HG03135 (cell line): ENCODE results near the gene PIERCE2.
A peak's percentile ranks its signal among the peaks of the same experiment; 100 is the strongest.
"Not testable (repeated sequence)": the region's sequence is repeated elsewhere in the genome, so short reads cannot be mapped to it uniquely, and the experiment has no call there.

Source experiments
- ATAC-seq: cut with Tn5 transposase; IDR thresholded peaks from one replicate; pipeline ENCODE4 v1.9.1; 2021; ENCODE audit warnings: mild to moderate bottlenecking, moderate library complexity; ENCODE audit not compliant: unreplicated experiment

The PIERCE2 gene

GRCh38 chr15:55422089-55422488 lies 13.8 kb downstream of the PIERCE2 start:
- no peak for ATAC-seq

DNA sequence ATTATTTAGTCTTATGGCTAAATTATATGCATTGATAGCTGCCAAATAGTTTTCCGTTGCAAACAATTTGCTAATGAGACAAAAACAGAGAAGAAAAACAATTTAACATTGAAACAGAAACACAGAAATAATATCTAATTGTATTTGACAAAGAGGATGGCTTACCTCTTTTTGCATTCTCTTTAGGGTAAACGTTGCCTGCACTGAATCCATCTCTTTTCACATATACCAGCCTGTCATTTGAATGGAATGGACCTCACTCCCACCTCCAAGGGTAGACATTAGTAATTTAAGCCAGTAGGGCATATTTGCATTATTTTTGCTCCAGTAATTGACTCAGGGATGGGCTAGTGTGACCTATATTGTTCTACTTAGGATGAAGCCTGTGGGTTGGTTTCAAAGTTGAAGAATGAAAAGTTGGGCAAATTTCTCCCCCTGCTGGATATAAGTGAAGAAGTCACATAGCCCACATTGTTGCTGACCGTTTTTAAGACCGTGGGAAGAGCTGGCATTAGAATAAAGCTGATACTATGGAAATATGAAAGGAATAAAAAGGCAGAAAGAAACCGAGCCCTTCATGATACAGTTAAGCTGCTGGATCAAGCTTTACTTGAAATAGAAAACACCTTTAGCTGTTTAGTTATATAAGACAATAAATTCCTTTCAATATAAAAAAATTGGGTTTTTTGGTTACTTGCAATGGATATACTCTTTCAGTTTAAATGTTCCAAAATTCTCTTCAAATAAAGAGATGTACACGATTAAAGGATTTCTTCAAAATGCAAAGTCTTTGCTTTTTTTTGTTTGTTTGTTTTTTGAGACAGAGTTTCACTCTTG lies 26.9 kb downstream of the PIERCE2 start:
- peak; percentile 74 for ATAC-seq

- ATAC-seq, result not testable (repeated sequence)
Measured at GRCh38 chr15:55443141-55443540, 34.8 kb downstream of the PIERCE2 start.

DNA sequence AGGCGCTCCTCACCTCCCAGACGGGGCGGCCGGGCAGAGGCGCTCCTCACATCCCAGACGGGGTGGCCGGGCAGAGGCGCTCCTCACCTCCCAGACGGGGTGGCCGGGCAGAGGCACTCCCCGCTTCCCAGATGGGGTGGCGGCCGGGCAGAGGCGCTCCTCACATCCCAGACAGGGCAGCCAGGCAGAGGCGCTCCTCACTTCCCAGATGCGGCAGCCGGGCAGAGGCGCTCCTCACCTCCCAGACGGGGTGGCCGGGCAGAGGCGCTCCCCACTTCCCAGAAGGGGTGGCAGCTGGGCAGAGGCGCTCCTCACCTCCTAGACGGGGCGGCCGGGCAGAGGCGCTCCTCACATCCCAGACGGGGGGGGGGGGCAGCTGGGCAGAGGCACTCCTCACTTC lies 37.6 kb downstream of the PIERCE2 start:
- not testable (repeated sequence) for ATAC-seq

- ATAC-seq, result not testable (repeated sequence)
Measured at GRCh38 chr15:55446379-55447029, 38.2 kb downstream of the PIERCE2 start.

- ATAC-seq, result not testable (repeated sequence)
Measured at GRCh38 chr15:55447030-55447394, 38.7 kb downstream of the PIERCE2 start.

GRCh38 chr15:55457401-55458022 lies 49.2 kb downstream of the PIERCE2 start:
- ATAC-seq, result no peak

GRCh38 chr15:55461447-55461846 lies 53.2 kb downstream of the PIERCE2 start:
- no peak for ATAC-seq

- ATAC-seq, result no peak
Measured at GRCh38 chr15:55468321-55468720, 60.0 kb downstream of the PIERCE2 start.
